ENCODE data around the gene ANGPT4.
A peak's percentile ranks its signal among the peaks of the same experiment; 100 is the strongest.

ANGPT4 gene

GRCh38 chr20:916125-916799, at the start of gene ANGPT4:
TSS of gene ANGPT4 (minus strand) at chr20:916334. CDS start at chr20:916214, 120 bp downstream.
- DNase-seq (ENCODE audit: low spot score): no peak

GRCh38 chr20:963795-964194, 47.7 kb upstream of the ANGPT4 start:
- DNase-seq (ENCODE audit: low spot score): no peak

GRCh38 chr20:962683-963082, 46.5 kb upstream of the ANGPT4 start:
- DNase-seq (ENCODE audit: low spot score): no peak

- no peak for DNase-seq (ENCODE audit: low spot score)
Observed at GRCh38 chr20:962223-962622, 46.1 kb upstream of the ANGPT4 start.

- no peak for DNase-seq (ENCODE audit: low spot score)
Observed at GRCh38 chr20:961768-962167, 45.6 kb upstream of the ANGPT4 start.

GRCh38 chr20:959996-960615, 44.0 kb upstream of the ANGPT4 start:
- no peak for DNase-seq (ENCODE audit: low spot score)

- no peak for DNase-seq (ENCODE audit: low spot score)
Observed at GRCh38 chr20:958936-959815, 43.0 kb upstream of the ANGPT4 start.

- DNase-seq (ENCODE audit: low spot score): no peak
Observed at GRCh38 chr20:957544-957943, 41.4 kb upstream of the ANGPT4 start.

- DNase-seq (ENCODE audit: low spot score): peak; percentile 62
Observed at GRCh38 chr20:956330-956951, 40.3 kb upstream of the ANGPT4 start.

GRCh38 chr20:955656-956055, 39.5 kb upstream of the ANGPT4 start:
- DNase-seq (ENCODE audit: low spot score): no peak

GRCh38 chr20:955111-955510, 39.0 kb upstream of the ANGPT4 start:
- DNase-seq (ENCODE audit: low spot score): no peak

GRCh38 chr20:953742-954141, 37.6 kb upstream of the ANGPT4 start:
- DNase-seq (ENCODE audit: low spot score): peak; percentile 9

- DNase-seq (ENCODE audit: low spot score): no peak
Observed at GRCh38 chr20:952196-952795, 36.2 kb upstream of the ANGPT4 start.

- DNase-seq (ENCODE audit: low spot score): no peak
Observed at GRCh38 chr20:951384-952169, 35.4 kb upstream of the ANGPT4 start.

- no peak for DNase-seq (ENCODE audit: low spot score)
Observed at GRCh38 chr20:949717-950116, 33.6 kb upstream of the ANGPT4 start.

- no peak for DNase-seq (ENCODE audit: low spot score)
Observed at GRCh38 chr20:946826-947225, 30.7 kb upstream of the ANGPT4 start.

- no peak for DNase-seq (ENCODE audit: low spot score)
Observed at GRCh38 chr20:945841-946240, 29.7 kb upstream of the ANGPT4 start.

GRCh38 chr20:944774-945410, 28.8 kb upstream of the ANGPT4 start:
- no peak for DNase-seq (ENCODE audit: low spot score)

- DNase-seq (ENCODE audit: low spot score): no peak
Observed at GRCh38 chr20:944148-944547, 28.0 kb upstream of the ANGPT4 start.

GRCh38 chr20:942611-943010, 26.5 kb upstream of the ANGPT4 start:
- DNase-seq (ENCODE audit: low spot score): no peak

GRCh38 chr20:940926-941325, 24.8 kb upstream of the ANGPT4 start:
- DNase-seq (ENCODE audit: low spot score): no peak
